A549 (cell line): ENCODE data around the gene UGT1A4.

ENCODE experiments used
- BHLHE40 ChIP-seq: IDR thresholded peaks from 2 replicates; pipeline ENCODE4 v1.6.1; 2012; ENCODE audit warnings: low read depth, low read length, inconsistent platforms
- EP300 ChIP-seq, 2 experiments: fragments of >200 bp; sonication (Bioruptor Twin); formaldehyde crosslinking; IDR thresholded peaks; 2 replicates in 1 of 2; 3 replicates in 1 of 2; pipeline ENCODE4 v1.6.1; 2016 to 2017
- MYC ChIP-seq: IDR thresholded peaks from 2 replicates; pipeline ENCODE4 v1.6.1; 2012; ENCODE audit warnings: mild to moderate bottlenecking, inconsistent platforms, low read length, improper control_type of control experiment, borderline replicate concordance
- TP53 ChIP-seq: fragments of 250-450 bp; sonication (Bioruptor Pico); IDR thresholded peaks from 2 replicates; pipeline ENCODE4 v1.5.0; 2021; ENCODE audit warnings: mild to moderate bottlenecking, moderate library complexity
- ZSCAN20 ChIP-seq: fragments of 250-450 bp; sonication (Bioruptor Pico); IDR thresholded peaks from 2 replicates; pipeline ENCODE4 v1.8.0; 2022; ENCODE audit warnings: mild to moderate bottlenecking, moderate library complexity
- TF ChIP-seq, protein P1 (sequence below): fragments of >200 bp; sonication (Bioruptor Twin); formaldehyde crosslinking; IDR thresholded peaks from 3 replicates; pipeline ENCODE4 v1.5.1; 2016

DNA sequence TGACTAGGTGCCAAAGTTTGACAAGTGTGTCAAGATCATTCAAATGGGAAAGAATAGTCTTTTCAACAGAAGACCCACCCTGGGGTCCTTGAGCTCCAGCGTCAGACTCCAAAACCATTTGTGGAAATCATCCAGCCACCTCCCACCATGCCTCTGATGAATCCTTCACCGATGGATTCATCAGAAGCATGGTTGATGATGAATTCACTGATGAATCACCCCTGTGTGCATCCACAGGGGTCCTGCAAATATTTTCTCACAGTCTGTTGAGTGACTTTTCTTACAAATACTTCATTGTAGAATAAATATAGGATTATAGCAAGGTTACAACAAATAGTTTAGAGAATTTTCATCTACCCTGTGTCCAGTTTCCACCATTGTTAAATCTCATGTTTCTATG, 42.5 kb upstream of the UGT1A4 start:
- TF ChIP-seq, protein P1, sequence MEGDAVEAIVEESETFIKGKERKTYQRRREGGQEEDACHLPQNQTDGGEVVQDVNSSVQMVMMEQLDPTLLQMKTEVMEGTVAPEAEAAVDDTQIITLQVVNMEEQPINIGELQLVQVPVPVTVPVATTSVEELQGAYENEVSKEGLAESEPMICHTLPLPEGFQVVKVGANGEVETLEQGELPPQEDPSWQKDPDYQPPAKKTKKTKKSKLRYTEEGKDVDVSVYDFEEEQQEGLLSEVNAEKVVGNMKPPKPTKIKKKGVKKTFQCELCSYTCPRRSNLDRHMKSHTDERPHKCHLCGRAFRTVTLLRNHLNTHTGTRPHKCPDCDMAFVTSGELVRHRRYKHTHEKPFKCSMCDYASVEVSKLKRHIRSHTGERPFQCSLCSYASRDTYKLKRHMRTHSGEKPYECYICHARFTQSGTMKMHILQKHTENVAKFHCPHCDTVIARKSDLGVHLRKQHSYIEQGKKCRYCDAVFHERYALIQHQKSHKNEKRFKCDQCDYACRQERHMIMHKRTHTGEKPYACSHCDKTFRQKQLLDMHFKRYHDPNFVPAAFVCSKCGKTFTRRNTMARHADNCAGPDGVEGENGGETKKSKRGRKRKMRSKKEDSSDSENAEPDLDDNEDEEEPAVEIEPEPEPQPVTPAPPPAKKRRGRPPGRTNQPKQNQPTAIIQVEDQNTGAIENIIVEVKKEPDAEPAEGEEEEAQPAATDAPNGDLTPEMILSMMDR = no peak
- no peak for TF ChIP-seq ZSCAN20
- TF ChIP-seq MYC = no peak
- TF ChIP-seq TP53 (CRISPR knock-in tag) = no peak
- TF ChIP-seq BHLHE40 = no peak
- TF ChIP-seq EP300 (IDR thresholded peaks at IDR 0.05) = peak; percentile 71 to 80; a peak in 2 of 5 replicates
